Dermis microvascular lymphatic vessel endothelial cell (primary cell): ENCODE results near the gene CREB5. TPM values are rescaled to one million over a fixed set of nuclear protein-coding genes. Genes with fewer than 3 reads are reported as not detected.

ENCODE experiments used
- DNase-seq, 2 donors: peaks; one replicate each; pipeline versions ENCODE4 v3.0.0 to v3.0.0-alpha.2; 2010; ENCODE audit warnings: low read depth in 2 of 2
- total RNA-seq: library from RNA; depleted of rRNA; stranded (reverse); fragments of >200 nt; gene quantifications from 2 replicates; pipeline ENCODE4 v1.2.1, GENCODE V29; 2014

CREB5 gene
- total RNA-seq, 1 donor from 2014 or later = 3.0 TPM

DNA sequence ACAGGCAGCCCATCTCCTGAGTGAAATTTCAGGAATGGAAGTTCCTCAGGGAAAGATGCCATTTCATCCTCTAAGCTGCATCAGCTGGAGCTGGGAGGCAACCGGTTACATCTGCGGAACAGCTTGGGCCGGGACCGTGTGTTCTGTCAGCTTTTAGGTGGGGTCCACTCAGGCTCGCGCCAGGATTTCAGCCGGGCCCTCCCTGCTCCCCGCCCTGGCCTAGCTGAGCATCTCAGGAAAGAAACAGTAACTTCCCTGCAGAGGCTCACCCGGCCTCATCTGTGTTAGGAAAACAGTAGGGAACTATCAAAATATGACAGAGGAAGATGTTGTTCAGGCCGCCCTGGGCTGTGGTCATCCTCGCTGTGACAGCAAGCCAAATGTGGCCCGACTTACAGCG lies 435.4 kb downstream of the CREB5 start:
- no peak for DNase-seq

- DNase-seq = no peak
Observed at GRCh38 chr7:28848906-28849305, 436.6 kb downstream of the CREB5 start.

DNA sequence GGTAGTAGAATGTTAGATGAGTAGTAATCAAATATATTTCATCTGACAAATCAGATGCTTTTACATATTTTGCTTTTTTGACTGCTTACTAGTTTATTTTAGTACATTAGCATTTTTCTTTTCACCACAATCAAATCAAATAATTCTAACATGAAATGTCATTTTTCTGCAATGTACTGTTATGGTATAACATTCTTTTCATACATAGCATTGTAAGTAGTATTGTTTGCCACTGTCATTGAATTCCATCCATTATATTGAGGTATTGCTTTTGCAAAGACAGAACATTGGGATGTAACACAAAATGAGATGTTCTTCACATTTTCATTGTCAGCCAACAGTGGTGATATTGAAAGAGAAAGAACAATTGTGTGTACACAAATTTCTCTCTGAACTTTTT lies 438.4 kb downstream of the CREB5 start:
- no peak for DNase-seq

DNA sequence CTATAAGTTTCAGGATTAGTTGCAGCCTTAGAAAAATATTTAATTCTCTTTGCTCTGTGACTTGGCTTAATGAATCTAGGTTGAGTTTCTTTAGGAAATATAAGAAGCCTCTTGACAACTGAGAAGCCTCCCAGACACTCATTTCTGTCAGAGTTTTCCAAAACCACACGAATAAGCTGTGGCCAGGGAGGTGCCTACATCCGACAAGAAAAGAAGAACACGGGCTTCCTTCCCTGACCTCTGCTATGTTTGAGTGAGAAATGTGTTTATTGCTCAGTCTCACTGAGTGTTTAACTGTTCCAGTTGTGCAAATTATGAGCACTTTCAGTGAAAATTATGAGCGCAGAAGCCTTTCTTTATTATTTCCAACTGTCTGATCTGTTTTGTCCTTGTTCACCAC lies 440.8 kb downstream of the CREB5 start:
- no peak for DNase-seq

DNA sequence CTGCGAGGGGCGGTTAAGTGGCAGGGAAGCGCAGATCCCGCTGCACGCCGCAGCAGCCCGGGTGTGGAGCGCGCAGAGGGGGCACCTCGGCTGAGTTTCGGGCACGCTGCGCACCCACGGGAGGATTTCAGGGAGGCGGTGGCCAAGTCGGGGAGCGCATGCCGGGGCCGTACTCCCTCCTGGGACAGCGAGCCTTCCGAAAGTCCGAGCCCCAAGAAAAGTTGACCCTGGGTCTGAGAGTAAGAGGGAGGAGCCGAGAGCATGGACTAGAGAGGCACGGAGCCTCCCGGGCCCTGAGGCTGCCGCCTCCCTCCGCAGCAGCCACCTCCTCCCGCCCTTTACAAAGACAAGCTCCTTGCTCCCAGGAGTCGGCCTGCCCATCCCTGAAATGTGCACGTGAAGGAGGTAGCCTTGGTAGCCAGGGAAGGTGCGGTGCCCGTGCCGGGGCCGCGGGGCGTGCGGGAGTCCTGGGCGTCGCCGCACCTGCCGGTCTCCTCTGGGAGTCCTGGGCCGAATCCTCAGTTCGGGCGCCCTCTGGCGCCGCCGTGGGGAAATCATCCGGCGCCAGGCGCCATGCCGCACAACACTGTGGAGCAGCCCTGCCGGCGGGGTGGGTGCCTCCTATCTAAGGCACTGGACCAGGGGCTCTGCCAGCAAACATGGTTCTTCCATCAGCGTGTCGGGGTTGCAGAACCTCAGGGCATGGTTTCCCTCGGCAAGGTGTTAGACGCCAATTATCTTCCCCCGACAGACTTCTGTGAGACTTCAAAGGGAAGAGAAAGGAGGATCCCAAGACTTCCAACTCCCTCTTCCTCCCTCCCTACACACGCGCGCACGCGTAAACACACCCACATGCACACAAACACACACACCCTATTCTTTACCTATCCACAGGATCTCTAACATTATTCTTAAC lies 441.8 kb downstream of the CREB5 start:
- DNase-seq = peak; percentile 22 to 58

DNA sequence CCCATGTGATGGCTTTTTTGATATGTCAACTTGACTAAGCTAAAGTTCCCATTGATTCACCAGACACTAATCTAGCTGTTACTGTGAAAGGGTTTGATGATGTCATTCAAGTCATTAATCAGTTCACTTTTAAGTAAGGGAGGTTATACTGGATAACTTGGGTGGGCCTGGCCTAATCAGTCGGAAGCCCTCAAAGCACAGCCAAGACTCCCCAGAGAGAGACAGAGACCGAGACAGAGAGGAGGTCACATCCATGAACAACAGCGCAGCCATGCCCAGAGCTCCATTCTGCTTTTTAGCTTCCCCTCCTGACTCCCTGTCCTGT lies 442.4 kb downstream of the CREB5 start:
- DNase-seq = no peak

- DNase-seq = no peak
Observed at GRCh38 chr7:28855538-28856217, 443.4 kb downstream of the CREB5 start.

- DNase-seq = no peak
Observed at GRCh38 chr7:28856656-28857055, 444.3 kb downstream of the CREB5 start.

- no peak for DNase-seq
Observed at GRCh38 chr7:28858206-28858605, 445.9 kb downstream of the CREB5 start.

- DNase-seq = no peak
Observed at GRCh38 chr7:28858895-28859294, 446.6 kb downstream of the CREB5 start.

DNA sequence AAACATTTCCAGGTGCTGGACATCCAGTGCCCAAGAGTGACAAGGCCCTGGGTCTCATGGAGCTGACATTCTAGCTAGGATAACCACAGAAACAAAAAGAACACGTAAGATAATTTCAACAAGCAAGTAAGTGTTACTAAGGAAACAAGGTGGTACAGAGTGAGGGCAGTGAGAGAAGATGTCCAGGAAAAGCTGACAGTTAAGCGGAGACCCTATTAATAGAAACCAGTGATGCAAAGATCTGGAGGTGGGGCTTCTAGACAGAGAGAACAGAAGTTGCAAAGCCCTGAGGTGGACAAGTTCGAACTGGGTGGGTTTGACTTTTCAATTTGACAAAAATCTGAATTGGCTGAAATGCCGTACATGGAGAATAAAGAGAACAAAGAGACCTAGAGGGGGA lies 449.5 kb downstream of the CREB5 start:
- DNase-seq = no peak

GRCh38 chr7:28862595-28863272 lies 450.4 kb downstream of the CREB5 start:
- no peak for DNase-seq

- no peak for DNase-seq
Observed at GRCh38 chr7:28865601-28866144, 453.4 kb downstream of the CREB5 start.

GRCh38 chr7:28868712-28869111 lies 456.4 kb downstream of the CREB5 start:
- DNase-seq = no peak

- no peak for DNase-seq
Observed at GRCh38 chr7:28871077-28871476, 458.8 kb downstream of the CREB5 start.

GRCh38 chr7:28871631-28872030 lies 459.3 kb downstream of the CREB5 start:
- no peak for DNase-seq

GRCh38 chr7:28872226-28872625 lies 459.9 kb downstream of the CREB5 start:
- DNase-seq = peak; percentile 12 to 55

DNA sequence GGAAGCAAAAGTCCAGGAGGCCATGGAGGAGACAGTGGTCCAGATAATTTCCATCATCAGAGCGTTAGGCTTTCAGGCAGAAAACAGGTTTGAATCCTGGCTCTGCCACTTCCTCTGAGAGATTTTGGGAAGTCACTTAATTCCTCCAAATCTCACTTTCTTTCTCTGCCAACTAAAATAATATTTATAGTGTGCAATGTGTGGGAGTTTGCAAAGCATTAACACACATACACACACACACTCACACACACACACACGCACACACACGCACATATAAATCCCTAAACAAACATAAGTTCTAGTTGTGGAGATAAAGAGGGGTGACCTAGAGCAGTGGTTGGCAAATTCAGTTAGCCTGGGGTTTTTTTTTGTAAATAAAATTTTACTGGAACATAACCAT lies 461.0 kb downstream of the CREB5 start:
- DNase-seq = no peak

DNA sequence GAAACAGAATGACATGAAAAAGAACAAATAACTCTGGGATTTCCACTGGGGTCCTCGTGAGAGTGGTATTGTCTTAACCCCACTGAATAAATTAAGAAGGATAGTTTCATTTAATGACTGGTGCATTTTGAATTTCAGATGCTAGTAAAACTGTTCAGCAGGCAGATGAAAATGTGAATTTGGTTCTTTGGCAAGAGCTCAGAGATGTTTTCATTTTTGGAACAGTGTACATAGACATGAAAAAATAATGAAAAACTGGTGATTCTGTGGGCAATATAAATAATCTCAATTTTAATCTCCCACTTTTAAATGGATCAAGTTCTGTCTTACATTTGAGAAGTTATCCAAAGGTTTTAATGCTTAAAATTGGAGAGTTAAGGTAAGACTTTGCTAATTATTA lies 461.7 kb downstream of the CREB5 start:
- no peak for DNase-seq
